PC-9 (cell line): ENCODE measurements around the gene KLK12.

ENCODE experiments used
- EZH2 ChIP-seq: fragments of 200-600 bp; sonication (generic); IDR thresholded peaks from 2 replicates; pipeline ENCODE4 v1.8.0; 2017; ENCODE audit warnings: antibody characterized with exemption, low read depth
- TF ChIP-seq, protein P1 (sequence below): fragments of 200-600 bp; sonication (generic); conservative IDR thresholded peaks from 2 replicates; pipeline ENCODE4 v1.6.1; 2017; ENCODE audit warnings: mixed run types, antibody characterized with exemption, mild to moderate bottlenecking, moderate library complexity

DNA sequence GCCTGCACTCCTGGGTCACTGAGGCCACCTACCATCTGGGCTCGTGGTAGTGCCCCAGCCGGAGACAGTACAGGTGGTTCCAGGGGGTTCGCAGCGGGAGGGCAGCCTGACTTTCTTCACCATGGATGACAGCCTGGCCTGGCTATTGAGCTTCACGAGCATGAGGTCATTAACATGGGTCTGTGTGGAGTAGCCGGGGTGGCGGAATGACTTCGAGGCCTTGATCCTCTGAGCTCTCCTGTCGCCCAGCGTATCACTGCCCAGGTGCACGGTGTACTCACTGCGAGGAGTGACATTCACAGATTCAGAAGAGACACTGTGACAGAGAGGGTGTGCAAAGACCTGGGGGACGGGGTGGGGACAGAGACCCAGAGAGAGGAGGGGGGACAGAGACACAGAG, 54.6 kb downstream of the KLK12 start:
- TF ChIP-seq, protein P1, sequence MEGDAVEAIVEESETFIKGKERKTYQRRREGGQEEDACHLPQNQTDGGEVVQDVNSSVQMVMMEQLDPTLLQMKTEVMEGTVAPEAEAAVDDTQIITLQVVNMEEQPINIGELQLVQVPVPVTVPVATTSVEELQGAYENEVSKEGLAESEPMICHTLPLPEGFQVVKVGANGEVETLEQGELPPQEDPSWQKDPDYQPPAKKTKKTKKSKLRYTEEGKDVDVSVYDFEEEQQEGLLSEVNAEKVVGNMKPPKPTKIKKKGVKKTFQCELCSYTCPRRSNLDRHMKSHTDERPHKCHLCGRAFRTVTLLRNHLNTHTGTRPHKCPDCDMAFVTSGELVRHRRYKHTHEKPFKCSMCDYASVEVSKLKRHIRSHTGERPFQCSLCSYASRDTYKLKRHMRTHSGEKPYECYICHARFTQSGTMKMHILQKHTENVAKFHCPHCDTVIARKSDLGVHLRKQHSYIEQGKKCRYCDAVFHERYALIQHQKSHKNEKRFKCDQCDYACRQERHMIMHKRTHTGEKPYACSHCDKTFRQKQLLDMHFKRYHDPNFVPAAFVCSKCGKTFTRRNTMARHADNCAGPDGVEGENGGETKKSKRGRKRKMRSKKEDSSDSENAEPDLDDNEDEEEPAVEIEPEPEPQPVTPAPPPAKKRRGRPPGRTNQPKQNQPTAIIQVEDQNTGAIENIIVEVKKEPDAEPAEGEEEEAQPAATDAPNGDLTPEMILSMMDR: no peak
- TF ChIP-seq EZH2: no peak
